HG03060 (cell line): ENCODE results near the gene DNAJB2.

Experiments used
- ATAC-seq: cut with Tn5 transposase; IDR thresholded peaks from one replicate; pipeline ENCODE4 v1.9.1; 2021; ENCODE audit warnings: low read depth, moderate number of reproducible peaks; ENCODE audit not compliant: unreplicated experiment

DNAJB2 gene

DNA sequence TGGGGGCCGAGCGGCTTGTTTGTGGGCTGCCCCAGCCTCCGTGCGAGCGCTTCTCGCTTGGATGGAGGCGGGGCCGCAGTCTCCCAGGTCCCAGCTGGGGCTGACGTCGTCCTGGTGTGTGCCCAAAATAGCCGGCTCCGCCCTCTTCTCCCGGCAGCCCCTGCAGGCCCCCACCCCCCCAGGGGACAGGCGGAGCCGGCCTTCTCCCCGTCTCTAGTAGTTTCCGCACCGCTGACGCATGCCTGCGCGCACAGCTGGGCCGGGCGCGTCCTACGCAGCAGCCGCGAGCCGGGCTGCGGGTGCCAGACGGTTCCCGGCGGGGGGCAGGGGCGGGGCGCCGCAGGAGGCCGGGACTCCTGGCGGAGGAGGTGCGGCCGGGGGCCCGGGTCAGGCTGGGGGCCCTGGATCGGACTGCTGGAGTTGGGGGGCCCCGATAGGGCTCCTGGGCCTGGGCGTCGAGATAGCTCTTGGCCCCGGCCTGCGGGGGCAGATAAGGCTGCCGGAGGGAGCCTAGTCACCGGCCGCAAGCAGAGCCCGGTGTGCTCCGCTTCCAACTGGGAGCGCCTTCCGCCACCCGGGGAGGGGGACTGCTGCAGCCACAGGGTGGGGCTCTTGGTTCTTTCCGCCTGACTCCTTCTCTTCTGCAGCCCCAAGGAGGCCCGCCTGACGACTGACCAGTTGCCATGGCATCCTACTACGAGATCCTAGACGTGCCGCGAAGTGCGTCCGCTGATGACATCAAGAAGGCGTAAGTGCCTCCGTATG, at the start of gene DNAJB2:
TSS of gene DNAJB2 (plus strand) at position 216 of the 765 bp plus-strand sequence. CDS start at position 684, 468 bp downstream.
- peak; percentile 71 for ATAC-seq

DNA sequence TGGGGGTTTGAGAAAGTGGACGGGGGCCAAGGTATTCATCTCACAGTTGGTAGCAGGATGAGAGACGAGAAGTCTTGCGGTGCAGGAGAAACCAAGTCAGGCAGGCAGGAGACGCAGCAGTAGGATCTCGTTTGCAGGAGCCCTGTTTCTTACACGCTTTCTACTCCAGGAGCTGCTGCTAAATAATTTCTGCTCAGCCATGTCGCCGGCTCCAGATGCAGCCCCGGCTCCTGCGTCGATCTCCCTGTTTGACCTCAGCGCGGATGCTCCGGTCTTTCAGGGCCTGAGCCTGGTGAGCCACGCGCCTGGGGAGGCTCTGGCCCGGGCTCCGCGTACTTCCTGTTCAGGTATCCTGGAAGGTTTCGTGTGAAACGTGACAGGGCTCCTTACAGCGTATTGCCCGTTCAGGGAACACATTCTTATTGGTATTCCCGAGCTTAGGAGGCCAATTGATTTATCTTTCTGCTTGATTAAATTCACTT, 49.1 kb upstream of the DNAJB2 start:
- no peak for ATAC-seq

DNA sequence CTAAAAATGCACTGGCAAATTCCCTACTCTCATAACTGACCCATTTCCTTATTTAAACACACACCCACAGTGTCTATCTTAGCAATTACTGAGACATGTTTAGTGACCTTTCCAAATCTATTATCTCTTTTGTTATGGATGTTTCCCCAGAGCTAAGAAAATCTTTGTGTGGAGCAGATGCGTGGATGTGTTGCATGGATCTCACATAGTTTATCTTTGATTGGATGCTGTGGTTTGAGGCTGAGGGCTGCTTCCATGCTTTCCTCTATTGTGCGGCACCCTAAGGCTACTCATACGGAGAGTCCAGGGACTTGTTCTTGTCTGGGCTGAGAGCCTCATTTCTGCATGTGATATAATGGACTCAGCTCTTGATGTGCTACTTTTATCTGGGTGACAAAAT, 44.8 kb upstream of the DNAJB2 start:
- ATAC-seq = no peak

DNA sequence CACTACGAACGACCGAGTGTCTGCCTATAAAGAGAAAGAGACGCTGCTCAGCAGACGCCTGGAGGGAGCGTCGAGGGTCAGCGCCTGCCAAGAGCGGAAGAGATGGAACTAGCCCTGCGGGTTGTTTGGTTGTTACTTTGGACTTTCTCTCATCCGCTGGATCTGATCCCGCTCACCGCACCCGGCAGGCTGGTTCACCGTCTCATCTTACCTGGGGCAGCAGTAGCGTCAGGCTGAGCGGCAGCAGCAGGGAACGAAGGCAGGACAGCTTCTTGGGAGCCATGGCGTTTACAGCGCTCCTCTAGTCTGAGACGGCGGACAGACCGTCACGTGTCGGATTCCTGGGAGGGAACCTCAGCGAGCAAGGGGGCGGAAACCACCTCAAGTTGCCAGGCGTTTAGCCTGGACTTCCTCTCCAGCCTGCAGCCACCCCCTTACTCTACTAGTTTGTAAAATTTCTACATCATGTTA, 35.8 kb upstream of the DNAJB2 start:
- ATAC-seq = no peak

DNA sequence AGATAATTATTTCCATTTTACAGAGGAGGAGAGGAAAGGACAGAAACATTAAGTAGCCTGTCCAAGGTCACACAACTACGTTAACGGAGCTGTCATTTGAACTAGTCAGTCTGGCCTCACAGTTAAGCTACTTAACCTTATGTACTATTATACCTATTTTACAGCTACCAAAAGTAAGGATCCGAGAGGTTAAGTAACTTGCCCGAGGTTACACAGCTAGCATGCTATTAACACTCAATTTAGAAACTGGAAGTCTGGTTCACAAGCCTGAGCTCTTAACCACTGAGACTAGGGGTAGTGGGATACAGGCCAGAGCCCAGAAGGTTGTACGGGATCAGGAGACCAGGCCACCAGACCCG, 34.4 kb upstream of the DNAJB2 start:
- no peak for ATAC-seq

DNA sequence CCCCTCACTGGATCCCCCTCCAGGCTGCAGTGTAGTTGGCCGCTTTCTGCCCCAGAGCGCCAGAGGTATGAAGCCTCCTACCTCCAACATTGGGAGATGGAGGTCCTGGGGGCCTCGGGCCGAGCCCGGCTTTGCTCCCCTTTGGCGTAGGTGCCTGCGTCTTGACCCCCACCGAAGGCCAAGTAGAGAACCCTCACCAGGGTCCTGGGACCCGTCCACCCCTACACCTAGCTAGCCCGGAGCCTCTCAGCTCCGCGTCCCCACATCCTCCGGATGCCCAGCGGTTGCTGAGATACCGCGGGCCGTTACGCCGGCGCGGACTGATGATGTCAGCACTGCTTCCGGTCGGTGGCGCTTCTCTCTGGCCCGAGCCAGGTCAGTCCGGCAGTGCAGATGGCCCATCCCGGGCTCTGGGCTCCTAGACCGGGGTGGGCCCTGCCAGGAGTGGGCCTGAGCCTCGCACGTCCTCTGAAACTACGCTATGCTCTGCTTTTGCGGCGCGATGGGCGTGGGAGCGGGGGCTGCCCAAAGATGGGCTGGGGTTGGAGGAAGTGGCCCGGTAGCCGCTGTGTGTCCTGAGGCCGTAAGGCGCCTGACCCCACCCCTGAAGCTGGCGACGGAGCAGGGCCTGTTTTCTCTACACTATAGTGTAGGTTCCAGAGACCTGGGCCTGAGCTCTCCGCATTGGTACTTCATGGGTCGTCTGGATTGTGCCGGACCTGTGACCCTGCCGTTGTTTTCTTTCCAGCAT, 33.8 kb upstream of the DNAJB2 start, which contains the start of the genes GLB1L and STK16:
TSS of gene GLB1L (minus strand) at position 297 of the 751 bp plus-strand sequence. CDS start 1,871 bp downstream, outside the sequence.
TSS of gene STK16 (plus strand) at position 332 of the 751 bp plus-strand sequence. CDS start 521 bp downstream, outside the sequence.
- ATAC-seq = peak; percentile 52

DNA sequence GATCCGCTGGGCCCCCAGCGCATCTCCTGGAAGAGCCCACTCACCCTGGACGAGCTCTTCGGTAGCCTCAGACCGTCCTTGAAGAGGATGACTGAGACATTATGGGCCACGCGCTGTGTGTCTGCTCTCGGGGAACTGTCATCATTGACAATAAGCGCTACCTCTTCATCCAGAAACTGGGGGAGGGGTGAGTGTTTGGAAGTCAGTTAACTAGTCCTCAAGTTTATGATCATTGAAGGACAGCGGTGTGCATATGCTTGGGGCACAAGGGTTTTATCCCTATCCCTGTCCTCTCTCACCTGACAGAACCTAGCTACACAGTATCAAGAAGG, 33.3 kb upstream of the DNAJB2 start:
- no peak for ATAC-seq

DNA sequence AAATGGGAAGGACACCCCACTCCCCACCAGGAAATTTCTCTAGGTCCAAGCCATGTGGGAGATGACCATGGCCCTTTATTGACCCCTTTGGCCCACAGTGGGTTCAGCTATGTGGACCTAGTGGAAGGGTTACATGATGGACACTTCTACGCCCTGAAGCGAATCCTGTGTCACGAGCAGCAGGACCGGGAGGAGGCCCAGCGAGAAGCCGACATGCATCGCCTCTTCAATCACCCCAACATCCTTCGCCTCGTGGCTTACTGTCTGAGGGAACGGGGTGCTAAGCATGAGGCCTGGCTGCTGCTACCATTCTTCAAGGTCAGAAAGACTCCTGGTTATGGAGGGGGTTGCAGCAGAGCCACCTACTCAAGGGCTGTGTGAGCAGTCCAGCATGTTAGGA, 32.6 kb upstream of the DNAJB2 start:
- ATAC-seq = no peak

DNA sequence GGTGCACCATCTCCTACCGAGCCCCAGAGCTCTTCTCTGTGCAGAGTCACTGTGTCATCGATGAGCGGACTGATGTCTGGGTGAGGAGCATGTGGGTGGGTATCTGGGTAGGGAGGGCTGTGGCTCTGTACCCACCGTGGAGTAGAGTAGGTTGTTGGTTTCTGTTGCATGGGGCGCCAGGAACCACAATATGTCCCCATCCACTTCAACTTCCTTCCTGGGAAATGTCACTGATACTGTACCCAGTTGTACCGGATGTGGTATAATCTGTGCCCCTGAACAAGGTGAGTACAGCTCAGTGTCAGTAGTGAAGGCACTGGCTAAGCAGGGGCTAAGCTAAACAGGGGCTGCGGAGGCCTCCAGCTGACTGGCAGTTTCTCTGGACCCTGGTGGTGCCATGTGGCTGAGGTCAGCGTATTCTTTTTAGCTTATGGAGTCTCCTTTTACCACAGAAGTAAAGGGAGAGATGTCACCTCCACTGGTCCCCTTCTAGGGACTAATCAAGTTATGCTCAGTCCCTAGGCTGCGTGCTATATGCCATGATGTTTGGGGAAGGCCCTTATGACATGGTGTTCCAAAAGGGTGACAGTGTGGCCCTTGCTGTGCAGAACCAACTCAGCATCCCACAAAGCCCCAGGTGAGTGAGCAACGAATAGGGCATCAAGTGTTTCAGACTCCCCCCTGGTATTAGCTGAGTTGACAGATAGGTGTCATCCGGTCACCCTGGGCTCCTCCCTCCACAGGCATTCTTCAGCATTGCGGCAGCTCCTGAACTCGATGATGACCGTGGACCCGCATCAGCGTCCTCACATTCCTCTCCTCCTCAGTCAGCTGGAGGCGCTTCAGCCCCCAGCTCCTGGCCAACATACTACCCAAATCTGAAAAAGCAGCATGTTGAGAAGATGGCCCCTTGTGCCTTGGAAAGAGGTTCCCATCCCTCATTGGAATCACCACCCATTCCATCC, 31.2 kb upstream of the DNAJB2 start:
- ATAC-seq = no peak

DNA sequence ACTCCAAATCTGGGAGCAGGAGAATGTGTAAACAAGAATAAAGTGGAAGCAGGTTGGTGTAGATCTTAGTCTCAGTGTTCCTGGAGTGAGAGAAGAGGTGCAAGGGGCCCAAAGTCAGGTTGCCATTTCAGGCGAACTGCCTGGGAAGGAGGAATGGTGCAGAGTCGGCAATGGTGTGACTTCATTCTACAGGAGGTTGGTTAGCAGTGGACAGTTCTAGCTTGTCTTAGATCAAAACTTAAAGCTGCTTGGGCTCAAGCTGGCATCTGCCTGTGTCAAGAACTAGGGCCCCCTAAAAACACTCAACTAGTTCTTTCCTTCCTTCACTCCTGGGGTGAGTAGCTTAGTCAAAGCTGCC, 30.3 kb upstream of the DNAJB2 start:
- no peak for ATAC-seq

DNA sequence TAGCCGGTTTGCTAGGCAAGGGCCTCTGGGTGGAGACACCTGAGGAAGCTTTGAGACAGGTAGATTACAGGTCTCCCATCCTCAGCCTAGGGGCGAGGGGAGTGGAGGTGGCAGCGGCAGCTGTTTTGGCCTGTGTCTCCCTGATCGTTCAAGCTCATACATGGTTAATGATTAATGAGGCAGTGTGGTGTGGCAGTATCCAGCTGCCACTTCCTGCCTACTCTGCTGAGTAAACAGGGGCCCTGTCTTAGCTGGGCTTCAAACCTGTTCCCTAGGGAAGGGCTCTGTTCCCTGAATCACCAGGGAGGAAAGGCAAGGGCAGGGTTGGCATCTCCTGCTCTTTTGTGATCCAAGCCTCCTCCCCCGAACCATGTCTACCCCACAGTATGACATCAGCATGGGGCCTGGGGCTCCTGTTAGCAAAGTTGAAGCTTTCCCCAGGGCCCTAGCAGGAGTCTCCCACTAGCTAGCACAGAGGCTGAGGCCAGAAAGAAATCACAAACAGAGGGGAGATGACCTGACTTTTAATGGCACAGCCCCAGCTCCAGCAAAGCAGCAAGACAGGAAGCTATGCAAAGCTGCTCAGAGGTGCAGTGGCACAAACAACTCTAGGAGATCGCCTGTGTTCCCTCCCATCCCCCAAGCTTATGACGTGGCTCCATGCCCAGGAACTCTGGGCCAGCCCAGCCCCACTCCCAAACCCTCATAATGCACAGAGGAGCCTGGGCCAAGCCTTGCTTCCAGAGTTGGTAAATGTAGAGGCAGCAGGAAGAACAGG, 29.8 kb upstream of the DNAJB2 start:
- peak; percentile 40 for ATAC-seq

DNA sequence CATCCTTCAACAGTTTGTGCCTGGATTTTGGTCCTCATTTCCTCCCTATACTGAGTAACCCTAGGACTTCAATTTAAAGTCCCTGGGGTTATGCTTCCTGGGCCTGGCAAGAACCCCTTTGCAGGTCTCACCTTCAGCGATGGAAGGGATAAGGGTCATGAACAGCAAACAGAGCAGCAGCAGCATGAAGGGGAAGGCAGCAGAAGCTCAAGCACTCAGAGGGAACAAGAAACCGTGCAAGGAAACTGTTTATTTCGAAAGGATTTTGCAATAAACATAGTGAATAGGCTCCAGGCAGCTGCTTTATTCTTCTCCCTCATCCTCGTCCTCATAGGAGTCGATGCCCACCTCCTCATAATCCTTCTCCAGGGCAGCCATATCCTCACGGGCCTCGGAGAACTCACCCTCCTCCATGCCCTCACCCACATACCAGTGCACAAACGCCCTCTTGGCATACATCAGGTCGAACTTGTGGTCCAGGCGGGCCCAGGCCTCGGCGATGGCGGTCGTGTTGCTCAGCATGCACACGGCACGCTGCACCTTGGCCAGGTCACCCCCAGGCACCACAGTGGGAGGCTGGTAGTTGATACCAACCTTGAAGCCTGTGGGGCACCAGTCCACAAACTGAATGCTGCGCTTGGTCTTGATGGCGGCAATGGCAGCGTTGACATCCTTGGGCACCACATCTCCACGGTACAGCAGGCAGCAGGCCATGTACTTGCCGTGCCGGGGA, 29.0 kb upstream of the DNAJB2 start:
- no peak for ATAC-seq

DNA sequence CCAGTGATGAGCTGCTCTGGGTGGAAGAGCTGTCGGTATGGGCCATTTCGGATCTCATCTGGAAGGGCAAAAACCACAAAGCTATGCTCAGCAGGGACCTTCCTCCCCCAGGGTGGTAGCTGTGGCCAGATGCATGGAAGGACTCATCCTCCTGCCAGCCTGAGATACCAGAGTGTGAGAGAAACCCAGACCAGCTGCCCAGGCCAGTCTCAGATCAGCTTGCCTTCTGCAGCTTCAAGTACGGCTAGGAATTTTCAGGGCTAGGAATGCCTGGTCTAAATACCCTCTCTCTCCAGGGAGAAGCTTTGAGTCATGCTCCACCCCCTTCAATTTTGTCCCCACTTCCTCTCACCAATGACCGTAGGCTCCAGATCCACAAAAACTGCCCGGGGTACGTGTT, 27.5 kb upstream of the DNAJB2 start:
- ATAC-seq = no peak

DNA sequence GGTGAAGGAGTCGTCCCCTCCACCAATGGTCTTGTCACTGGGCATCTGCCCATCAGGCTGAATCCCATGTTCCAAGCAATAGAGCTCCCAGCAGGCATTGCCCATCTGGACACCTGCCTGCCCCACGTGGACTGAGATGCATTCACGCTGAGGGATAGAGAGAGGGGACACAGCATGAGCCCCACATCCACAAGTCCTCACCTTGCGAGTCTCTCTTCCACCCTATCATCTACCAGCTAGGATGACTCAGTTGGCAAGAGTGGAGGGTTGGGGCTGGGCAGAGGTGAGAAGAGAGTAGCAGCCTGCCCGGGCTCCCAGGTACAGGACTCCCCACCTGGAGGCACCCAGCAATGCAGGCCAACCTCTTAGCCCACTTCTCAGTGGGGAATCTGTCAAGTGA, 27.1 kb upstream of the DNAJB2 start:
- no peak for ATAC-seq

DNA sequence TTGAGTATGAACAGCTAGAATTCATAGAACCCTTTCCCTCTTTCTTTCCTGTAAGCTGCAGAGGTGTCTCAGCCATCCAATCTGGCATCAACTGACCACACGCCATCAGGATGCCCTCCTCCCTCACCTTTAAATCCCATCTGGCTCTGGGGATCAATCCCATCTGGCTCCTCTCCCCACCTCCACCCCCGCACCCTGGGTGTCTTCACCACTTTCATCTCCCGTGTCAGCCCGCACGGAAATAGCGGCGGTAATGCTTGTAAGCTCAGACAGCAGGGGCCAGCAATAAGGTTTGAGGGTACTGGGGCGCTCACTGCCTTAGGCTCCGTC, 26.6 kb upstream of the DNAJB2 start:
- ATAC-seq = no peak

DNA sequence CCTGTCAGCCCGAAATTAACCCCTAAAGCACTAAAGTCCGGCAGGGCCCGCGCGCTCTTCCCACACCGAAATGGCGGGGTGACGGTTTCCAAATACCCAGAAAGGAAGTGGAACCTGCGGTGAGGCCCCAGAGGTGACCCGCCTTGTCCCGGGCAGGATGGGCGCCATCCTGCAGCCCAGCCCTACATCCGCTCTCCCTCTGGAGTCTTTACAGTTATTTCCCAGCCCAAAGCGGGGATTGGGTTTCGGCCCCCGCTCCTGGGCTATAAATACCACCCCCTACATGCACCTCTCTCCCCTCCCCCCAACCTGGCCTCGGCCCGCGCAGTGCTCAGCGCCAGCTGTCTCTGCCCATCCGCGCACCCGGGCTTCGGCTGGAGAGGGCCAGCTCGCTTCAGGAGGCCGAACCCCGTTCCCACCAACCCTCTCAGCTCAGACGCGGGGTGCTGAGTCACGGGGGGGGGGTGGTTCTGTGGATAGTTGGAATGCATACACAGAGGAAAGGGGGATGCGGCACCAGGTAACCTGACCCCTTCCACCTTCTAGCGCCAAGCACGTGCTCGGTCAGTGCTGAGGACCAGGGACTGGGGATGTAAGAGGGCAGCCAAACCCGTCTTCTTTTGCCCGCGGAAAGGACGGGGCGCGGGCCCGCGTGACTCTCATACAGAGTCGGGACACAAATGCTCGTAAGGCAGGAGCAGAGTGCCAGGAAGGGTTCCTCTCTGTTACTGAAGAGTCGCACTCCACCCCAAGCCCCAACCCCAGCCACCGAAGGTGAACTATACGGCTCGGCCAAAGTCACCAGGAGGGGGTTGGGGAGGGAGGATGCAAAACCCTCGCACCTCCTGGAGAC, 26.0 kb upstream of the DNAJB2 start, which contains the start of gene TUBA4B:
TSS of gene TUBA4B (plus strand) at position 344 of the 853 bp plus-strand sequence. CDS start at position 509, 165 bp downstream.
- ATAC-seq = no peak

DNA sequence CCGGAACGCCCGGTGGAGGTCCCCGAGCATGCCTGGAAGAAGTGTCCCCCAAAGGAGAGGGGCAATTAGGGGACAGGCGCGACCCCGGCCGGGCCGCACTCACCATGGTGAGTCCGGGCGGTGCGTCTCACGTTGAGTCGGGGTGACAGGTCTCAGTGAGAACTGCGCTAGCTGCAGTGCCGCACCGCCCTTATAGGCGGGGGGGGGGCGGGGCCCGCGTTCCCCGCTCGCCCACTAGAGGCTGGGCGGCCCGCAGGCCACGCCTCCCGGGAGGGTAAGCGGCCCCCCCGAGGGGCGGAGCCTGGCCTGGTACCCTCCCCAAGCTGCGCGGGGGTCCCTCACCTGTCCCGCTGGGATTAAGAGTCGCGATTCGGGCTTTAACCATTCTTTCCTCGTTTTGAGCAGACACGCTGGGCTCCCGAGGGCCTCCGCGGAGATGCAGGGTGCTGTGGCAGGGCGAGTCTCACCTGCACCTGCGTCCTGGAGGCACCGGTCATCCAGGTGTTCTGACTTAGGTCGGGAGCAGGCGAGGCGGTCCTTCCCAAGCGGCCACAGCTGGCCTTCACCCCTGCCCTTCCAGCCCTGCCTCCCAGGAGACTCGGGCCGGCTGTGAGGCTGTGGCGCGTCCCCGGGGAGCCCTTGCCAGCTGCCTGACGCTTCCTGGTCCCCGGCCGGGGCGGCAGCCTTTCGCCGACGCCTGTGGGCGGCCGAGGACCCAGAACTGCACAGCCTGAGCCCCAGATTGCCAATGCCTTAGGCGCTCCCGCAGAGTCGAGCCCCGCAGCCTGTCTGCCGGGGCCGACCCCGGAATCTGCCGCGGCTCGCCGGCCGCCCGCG, 25.2 kb upstream of the DNAJB2 start, which contains the start of gene TUBA4A:
TSS of gene TUBA4A (minus strand) at position 166 of the 837 bp plus-strand sequence. CDS start at position 106, 60 bp downstream.
- ATAC-seq = peak; percentile 22
